Measurements from ENCODE around the gene IL20. TPM values are rescaled to one million over a fixed set of nuclear protein-coding genes. Genes with fewer than 3 reads are reported as not detected.

Gene IL20
- total and polyA plus RNA-seq, 2 of the 8 experiments (the other 6 are each of a cell fraction or from before 2014, with no cell fraction given) = not detected

DNA sequence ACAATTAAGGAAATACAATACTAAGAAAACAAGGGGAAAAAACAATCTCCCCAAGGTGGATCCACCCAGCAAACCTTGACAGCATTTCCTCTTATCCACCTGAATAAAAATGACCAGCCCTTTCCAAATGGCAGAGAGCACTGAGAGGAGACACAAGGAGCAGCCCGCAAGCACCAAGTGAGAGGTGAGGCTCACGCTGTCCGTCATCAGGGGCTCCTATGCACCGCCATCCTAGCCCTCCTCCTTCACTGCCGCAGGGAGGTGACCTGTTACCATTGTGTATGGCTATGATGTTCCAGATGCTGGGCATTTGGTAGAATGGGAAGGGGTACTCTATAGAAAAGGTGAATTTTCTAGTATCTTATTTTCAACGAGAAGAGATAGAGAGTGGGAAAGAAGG, 31.2 kb upstream of the IL20 start:
- H3K36me3 ChIP-seq (ENCODE audit: control insufficient read depth in 2 of 4, insufficient read depth in 4 of 4, low read length in 3 of 4) = no peaks in the 10 kb centered on the region
- H3K4me2 ChIP-seq (ENCODE audit: insufficient read depth in 1 of 2, low read depth in 2 of 2, low read length in 2 of 2) = no peak overlapping the region
- no peak overlapping the region for H4K8ac ChIP-seq (ENCODE audit: extremely low read depth, insufficient read depth, low read length)
- no peak overlapping the region for H3K27ac ChIP-seq (ENCODE audit: low read depth, low read length)
- no peak overlapping the region for H3K9ac ChIP-seq (replicated peaks in 1 of 4; ENCODE audit: extremely low read depth in 1 of 4, low read depth in 3 of 4, low read length in 3 of 4)
- no peak overlapping the region for H2BK12ac ChIP-seq (ENCODE audit: low read depth, low read length)
- no peak overlapping the region for H2AFZ ChIP-seq (ENCODE audit: low read length)
- H3K79me2 ChIP-seq (ENCODE audit: control insufficient read depth in 1 of 2, insufficient read depth in 2 of 2, low read length in 2 of 2) = no peaks in the 10 kb centered on the region
- H2BK20ac ChIP-seq (ENCODE audit: low read length) = no peak overlapping the region
- no peak overlapping the region for H2BK15ac ChIP-seq (ENCODE audit: low read length)
- H3K4ac ChIP-seq (replicated peaks; ENCODE audit: insufficient read length, low read depth, low read length) = no peak overlapping the region
- no peak overlapping the region for H4K5ac ChIP-seq (ENCODE audit: insufficient read length, low read depth, low read length)
- ChIA-PET POLR2A (ENCODE audit: partially characterized antibody) (no interaction called here), CTCF (ENCODE audit: partially characterized antibody) (interaction anchor here (1.0 to 5.6 kb wide), 10 partner anchors 9 to 203 kb away, joined by 3 to 29 read pairs (median 4); no protein-coding TSS in a partner anchor)
- no peak overlapping the region for H3K14ac ChIP-seq (ENCODE audit: insufficient read length)
- H3K56ac ChIP-seq (replicated peaks; ENCODE audit: insufficient read length, low read depth, low read length) = no peak overlapping the region
- no peaks in the 10 kb centered on the region for H3K79me1 ChIP-seq (ENCODE audit: low read depth, low read length)
- no peak overlapping the region for H4K91ac ChIP-seq (replicated peaks; ENCODE audit: insufficient read length, low read length)
- H4K20me1 ChIP-seq (replicated peaks in 1 of 2; ENCODE audit: control insufficient read depth in 1 of 2, insufficient read depth in 2 of 2, low read length in 2 of 2) = peaks cover 0 to 2% of the 10 kb centered on the region in 2 experiments
- no peak overlapping the region for H2BK5ac ChIP-seq (ENCODE audit: low read depth, low read length)
- H3K27me3 ChIP-seq (replicated peaks in 1 of 4; ENCODE audit: control insufficient read depth in 3 of 4, extremely low read depth in 1 of 4, insufficient read depth in 3 of 4, low read length in 3 of 4) = no peaks in the 10 kb centered on the region
- H3K9me3 ChIP-seq (ENCODE audit: insufficient read depth in 2 of 2, low read depth in 1 of 2, low read length in 1 of 2) = no peaks in the 10 kb centered on the region
- no peak overlapping the region for H2AK5ac ChIP-seq (ENCODE audit: low read depth, low read length)
- no peak overlapping the region for H2BK120ac ChIP-seq (replicated peaks; ENCODE audit: low read depth, low read length)
- no peaks in the 10 kb centered on the region for H3K23me2 ChIP-seq (ENCODE audit: low read depth, low read length)
- H3K18ac ChIP-seq (ENCODE audit: extremely low read depth, low read length) = no peak overlapping the region
- H3K23ac ChIP-seq (ENCODE audit: insufficient read length) = no peak overlapping the region
- FAIRE-seq = no peak
- no peak for DNase-seq (ENCODE audit: low read depth in 1 of 2, low spot score in 2 of 2)
- TF ChIP-seq CHD2 (IDR thresholded peaks at IDR 0.05; ENCODE audit: low read length) (no peak), TBP (IDR thresholded peaks at IDR 0.05; ENCODE audit: low read depth, low read length) (no peak), FOSL1 (IDR thresholded peaks at IDR 0.05; ENCODE audit: insufficient read depth, low read depth, low read length) (no peak), RAD21 (IDR thresholded peaks at IDR 0.05 in 1 of 2, conservative IDR thresholded peaks at IDR 0.05 in 1 of 2; ENCODE audit: low read depth in 2 of 2, low read length in 2 of 2) (no peak), KDM1A (IDR thresholded peaks at IDR 0.05; ENCODE audit: borderline replicate concordance, low read length) (no peak), BACH1 (IDR thresholded peaks at IDR 0.05; ENCODE audit: low read length) (no peak), ATF2 (IDR thresholded peaks at IDR 0.05; ENCODE audit: low read length) (no peak), YY1 (IDR thresholded peaks at IDR 0.05; ENCODE audit: low read depth, low read length) (no peak), CHD1 (IDR thresholded peaks at IDR 0.05; ENCODE audit: low read depth, low read length) (no peak)
- TF ChIP-seq, protein P1, sequence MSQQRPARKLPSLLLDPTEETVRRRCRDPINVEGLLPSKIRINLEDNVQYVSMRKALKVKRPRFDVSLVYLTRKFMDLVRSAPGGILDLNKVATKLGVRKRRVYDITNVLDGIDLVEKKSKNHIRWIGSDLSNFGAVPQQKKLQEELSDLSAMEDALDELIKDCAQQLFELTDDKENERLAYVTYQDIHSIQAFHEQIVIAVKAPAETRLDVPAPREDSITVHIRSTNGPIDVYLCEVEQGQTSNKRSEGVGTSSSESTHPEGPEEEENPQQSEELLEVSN (IDR thresholded peaks at IDR 0.05) = no peak
- no peak overlapping the region for H3K4me3 ChIP-seq (ENCODE audit: extremely low read depth in 1 of 4, insufficient read depth in 2 of 4, low read depth in 3 of 4, low read length in 4 of 4)
- WGBS, 2 experiments (ENCODE audit: extremely low coverage in 1 of 2, insufficient coverage in 1 of 2, insufficient read length in 1 of 2, insufficient replicate concordance in 2 of 2, low coverage in 1 of 2, low lambda C conversion rate in 2 of 2, missing lambda C conversion rate in 1 of 2) = 89% methylated on average over 6 of the region's 6 CpGs; no CpG with 5 or more reads in 1 of the 2 experiments
- H3K4me1 ChIP-seq (replicated peaks in 1 of 4; ENCODE audit: control insufficient read depth in 3 of 4, insufficient read depth in 4 of 4, low read length in 3 of 4) = no peaks in the 10 kb centered on the region

All from H1 (cell line).